Esophagus muscularis mucosa (tissue), 4 donors: ENCODE measurements around the gene SDK2. TPM values are rescaled to one million over a fixed set of nuclear protein-coding genes. Genes with fewer than 3 reads are reported as not detected.

ENCODE experiments used
- DNase-seq: peaks from one replicate; pipeline ENCODE4 v3.0.0-alpha.2; 2017; ENCODE audit errors: extremely low spot score
- H3K27ac ChIP-seq, 4 donors: fragments of 200-600 bp; sonication (generic); replicated peaks in 1 of 4; 1 replicate in 3 of 4; 2 replicates in 1 of 4; pipeline ENCODE4 v1.5.1; 2016 to 2019; ENCODE audit warnings: mild to moderate bottlenecking in 1 of 4
- H3K27me3 ChIP-seq, 4 donors: fragments of 200-600 bp; sonication (generic); one replicate each; pipeline versions ENCODE4 v1.5.1 to v1.6.0; 2016 to 2019
- H3K36me3 ChIP-seq, 4 donors: fragments of 200-600 bp; sonication (generic); one replicate each; pipeline ENCODE4 v1.5.1; 2016 to 2019
- H3K4me1 ChIP-seq, 4 donors: fragments of 200-600 bp; sonication (generic); one replicate each; pipeline ENCODE4 v1.5.1; 2016 to 2019
- H3K4me3 ChIP-seq, 4 donors: fragments of 200-600 bp; sonication (generic); 1 replicate in 2 of 4; 2 replicates in 2 of 4; pipeline ENCODE4 v1.5.1; 2016 to 2019; ENCODE audit warnings: mild to moderate bottlenecking in 4 of 4, moderate library complexity in 1 of 4
- H3K9me3 ChIP-seq, 4 donors: fragments of 200-600 bp; sonication (generic); 1 replicate in 3 of 4; 2 replicates in 1 of 4; pipeline ENCODE4 v1.5.1; 2016 to 2019
- EP300 ChIP-seq: sonication (generic); formaldehyde crosslinking; IDR thresholded peaks from one replicate; pipeline ENCODE4 v1.6.1; 2017; ENCODE audit warnings: antibody characterized with exemption
- POLR2A ChIP-seq: fragments of 450-650 bp; IDR thresholded peaks from one replicate; pipeline ENCODE4 v1.6.1; 2017; ENCODE audit warnings: antibody characterized with exemption, moderate library complexity, mild to moderate bottlenecking, low read depth
- POLR2AphosphoS5 ChIP-seq, 2 donors: sonication (generic); formaldehyde crosslinking; IDR thresholded peaks; one replicate each; pipeline ENCODE4 v1.6.1; 2017; ENCODE audit warnings: antibody characterized with exemption in 2 of 2
- WGBS: methylation state at CpG from one replicate; pipeline ENCODE4 v1.1.5; 2018; 5-methylcytosine and 5-hydroxymethylcytosine counted together
- intact Hi-C: fragments of 100-400 bp; cut with DNase I; formaldehyde crosslinking; loops from one replicate; pipeline ENCODE4 v1.15.1; 2023
- total RNA-seq, 4 donors: library from RNA; depleted of rRNA; stranded (reverse); fragments of >200 nt; gene quantifications; one replicate each; pipeline versions ENCODE4 v1.1.0 to v1.2.1, GENCODE V29; 2016
- TF ChIP-seq, protein P1 (sequence below), 3 experiments: fragments of 200-600 bp in 2 of 3; fragments of 450-650 bp in 1 of 3; sonication (generic) in 2 of 3; IDR thresholded peaks; one replicate each; pipeline ENCODE4 v1.5.1; 2017 to 2019; ENCODE audit warnings: antibody characterized with exemption in 3 of 3, mild to moderate bottlenecking in 2 of 3, moderate library complexity in 1 of 3

Gene SDK2
- total RNA-seq, 4 donors from 2014 or later: 0.42 to 2.0 (median 1.2) TPM

DNA sequence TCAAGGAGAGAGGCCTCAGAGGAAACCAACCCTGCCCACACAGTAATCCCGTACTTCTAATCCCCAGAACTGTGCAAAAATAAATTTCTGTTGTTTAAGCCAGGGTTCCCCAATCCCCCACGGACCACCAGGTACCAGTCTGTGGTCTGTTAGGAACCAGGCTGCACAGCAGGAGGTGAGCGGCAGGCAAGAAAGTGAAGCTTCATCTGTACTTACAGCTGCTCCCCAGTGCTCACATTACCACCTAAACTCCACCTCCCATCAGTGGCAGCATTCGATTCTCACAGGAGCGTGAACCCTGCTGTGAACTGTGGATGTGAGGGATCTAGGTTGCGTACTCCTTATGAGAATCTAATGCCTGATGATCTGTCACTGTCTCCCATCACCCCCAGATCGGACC lies 231.3 kb downstream of the SDK2 start:
- no peaks in the 10 kb centered on the region for H3K9me3 ChIP-seq
- no peak overlapping the region for H3K4me3 ChIP-seq
- 85% methylated on average over 7 of the region's 7 CpGs for WGBS
- no peaks in the 10 kb centered on the region for H3K36me3 ChIP-seq
- no peaks in the 10 kb centered on the region for H3K27me3 ChIP-seq
- no peak for DNase-seq
- H3K27ac ChIP-seq: no peak overlapping the region
- intact Hi-C loops: no loop called here
- TF ChIP-seq POLR2A (no peak), EP300 (no peak), POLR2AphosphoS5 (IDR thresholded peaks at IDR 0.05) (no peak)
- TF ChIP-seq, protein P1, sequence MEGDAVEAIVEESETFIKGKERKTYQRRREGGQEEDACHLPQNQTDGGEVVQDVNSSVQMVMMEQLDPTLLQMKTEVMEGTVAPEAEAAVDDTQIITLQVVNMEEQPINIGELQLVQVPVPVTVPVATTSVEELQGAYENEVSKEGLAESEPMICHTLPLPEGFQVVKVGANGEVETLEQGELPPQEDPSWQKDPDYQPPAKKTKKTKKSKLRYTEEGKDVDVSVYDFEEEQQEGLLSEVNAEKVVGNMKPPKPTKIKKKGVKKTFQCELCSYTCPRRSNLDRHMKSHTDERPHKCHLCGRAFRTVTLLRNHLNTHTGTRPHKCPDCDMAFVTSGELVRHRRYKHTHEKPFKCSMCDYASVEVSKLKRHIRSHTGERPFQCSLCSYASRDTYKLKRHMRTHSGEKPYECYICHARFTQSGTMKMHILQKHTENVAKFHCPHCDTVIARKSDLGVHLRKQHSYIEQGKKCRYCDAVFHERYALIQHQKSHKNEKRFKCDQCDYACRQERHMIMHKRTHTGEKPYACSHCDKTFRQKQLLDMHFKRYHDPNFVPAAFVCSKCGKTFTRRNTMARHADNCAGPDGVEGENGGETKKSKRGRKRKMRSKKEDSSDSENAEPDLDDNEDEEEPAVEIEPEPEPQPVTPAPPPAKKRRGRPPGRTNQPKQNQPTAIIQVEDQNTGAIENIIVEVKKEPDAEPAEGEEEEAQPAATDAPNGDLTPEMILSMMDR (IDR thresholded peaks at IDR 0.05): no peak
- peaks cover 0 to 18% (median 8%) of the 10 kb centered on the region in 4 donors for H3K4me1 ChIP-seq

DNA sequence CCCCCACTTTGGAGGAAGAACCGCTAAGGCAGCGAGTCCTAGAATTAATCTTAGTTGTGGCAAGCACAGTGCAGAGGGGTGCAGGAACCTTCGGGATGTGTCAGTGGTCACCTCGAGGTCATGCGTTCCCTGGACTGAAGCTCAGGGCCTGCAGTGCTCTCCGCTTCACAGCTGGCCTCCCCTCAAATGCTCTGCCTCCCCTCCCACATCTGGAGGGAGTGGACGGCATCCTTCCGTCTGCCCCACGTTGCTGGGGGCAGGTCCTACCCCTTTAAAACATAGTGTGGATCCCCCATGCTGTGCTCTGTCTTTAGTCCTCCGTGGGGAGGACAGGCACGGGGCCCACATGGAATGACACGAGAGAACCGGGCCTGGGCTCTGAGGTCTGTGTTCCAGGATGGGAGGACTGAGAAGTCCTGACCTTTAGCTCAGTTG lies 232.9 kb downstream of the SDK2 start:
- 72% methylated on average over 13 of the region's 13 CpGs for WGBS
- intact Hi-C loops: no loop called here
- H3K27ac ChIP-seq: peak overlapping the region in 2 of 4 donors; percentile 15 to 34

DNA sequence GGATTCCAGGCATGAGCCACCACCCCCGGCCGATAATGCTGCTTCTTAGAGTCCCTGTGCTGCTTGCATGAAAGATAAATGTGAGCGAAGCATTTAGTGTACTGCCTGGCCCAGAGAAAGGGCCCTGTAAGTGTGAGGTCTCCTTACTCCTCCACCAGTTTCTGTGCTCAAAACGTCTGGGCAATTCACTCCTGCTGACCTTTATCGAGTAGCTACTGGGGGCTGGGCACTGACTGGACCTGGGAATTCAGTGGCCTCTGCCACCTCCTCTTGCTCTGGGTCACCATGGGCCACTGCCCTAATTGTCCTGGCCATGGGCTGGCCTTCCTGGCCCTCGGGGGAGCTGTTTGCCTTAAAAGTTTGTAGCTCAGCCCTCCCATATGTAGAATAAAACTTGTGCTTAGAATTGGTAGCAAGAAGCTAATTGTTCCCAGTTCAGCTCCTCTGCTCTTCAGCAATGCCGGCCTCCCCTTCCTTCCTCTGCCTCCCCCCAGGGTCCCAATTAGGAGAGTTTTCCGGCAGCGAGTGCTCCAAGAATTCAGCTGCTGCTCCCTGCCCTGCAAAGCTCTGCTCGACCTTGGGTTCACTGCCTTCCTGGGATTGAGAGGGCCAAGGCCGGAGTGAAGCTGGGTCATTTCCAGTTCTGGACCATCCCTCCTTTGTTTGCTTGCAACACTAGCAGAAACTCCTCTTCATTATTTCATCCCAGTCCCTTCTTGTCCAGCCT lies 233.5 kb downstream of the SDK2 start:
- TF ChIP-seq EP300 (no peak), POLR2AphosphoS5 (IDR thresholded peaks at IDR 0.05) (peak in 1 of 2 donors; percentile 11)
- Histone ChIP-seq H3K27ac (peak overlapping the region in 2 of 4 donors; percentile 25 to 44), H3K4me3 (no peak overlapping the region), H3K27me3 (no peaks in the 10 kb centered on the region), H3K4me1 (peaks cover 0 to 18% (median 8%) of the 10 kb centered on the region in 4 donors), H3K9me3 (no peaks in the 10 kb centered on the region), H3K36me3 (no peaks in the 10 kb centered on the region)
- 59% methylated on average over 11 of the region's 11 CpGs for WGBS
- DNase-seq: no peak
- intact Hi-C loops: no loop called here

More for the DNA sequence above, 232.9 kb downstream of the SDK2 start:
- Histone ChIP-seq H3K9me3 (no peaks in the 10 kb centered on the region), H3K4me1 (peaks cover 0 to 18% (median 8%) of the 10 kb centered on the region in 4 donors), H3K4me3 (no peak overlapping the region), H3K27me3 (no peaks in the 10 kb centered on the region), H3K36me3 (no peaks in the 10 kb centered on the region)
- TF ChIP-seq POLR2A (no peak), POLR2AphosphoS5 (IDR thresholded peaks at IDR 0.05) (no peak), EP300 (no peak)
- TF ChIP-seq, protein P1 (IDR thresholded peaks at IDR 0.05): no peak
- DNase-seq: no peak

DNA sequence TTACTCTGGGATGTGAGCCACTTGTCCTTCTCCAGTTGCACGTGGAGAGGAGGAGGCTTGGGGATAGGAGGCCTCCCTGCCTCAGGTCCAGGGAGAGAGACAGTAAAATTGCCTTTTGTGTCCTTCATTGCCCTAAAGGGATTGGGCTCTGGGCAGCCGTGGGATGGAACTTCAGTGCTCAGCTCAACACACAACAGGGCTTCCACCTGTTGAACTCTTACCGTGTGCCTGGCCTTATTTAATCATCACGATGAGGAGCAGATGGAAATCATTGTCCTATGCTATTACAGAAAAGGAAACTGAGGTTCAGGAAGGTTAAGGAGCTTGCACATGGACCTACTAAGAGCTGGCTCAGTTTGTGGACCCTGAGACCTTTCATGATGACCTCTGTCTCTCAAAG lies 240.0 kb downstream of the SDK2 start:
- 75% methylated on average over 4 of the region's 4 CpGs for WGBS

DNA sequence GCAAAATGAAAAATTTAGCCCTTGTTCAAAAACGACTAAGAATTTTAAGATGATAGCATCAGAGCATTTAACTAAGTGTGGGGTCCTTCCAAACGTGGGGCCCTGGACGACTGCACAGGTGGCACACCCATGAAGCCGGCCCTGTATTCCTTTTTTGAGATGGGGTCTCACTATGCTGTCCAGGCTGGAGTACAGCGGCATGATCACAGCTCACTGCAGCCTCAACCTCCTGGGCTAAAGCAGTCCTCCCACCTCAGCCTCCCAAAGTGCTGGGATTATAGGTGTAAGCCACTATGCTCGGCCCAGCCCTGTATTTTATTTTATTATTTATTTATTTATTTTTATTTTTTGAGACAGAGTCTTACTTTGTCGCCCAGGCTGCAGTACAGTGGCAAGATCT lies 241.8 kb downstream of the SDK2 start:
- intact Hi-C loops: no loop called here
- Histone ChIP-seq H3K4me3 (no peak overlapping the region), H3K4me1 (no peaks in the 10 kb centered on the region), H3K27me3 (no peaks in the 10 kb centered on the region), H3K9me3 (no peaks in the 10 kb centered on the region), H3K36me3 (no peaks in the 10 kb centered on the region), H3K27ac (no peak overlapping the region)
- TF ChIP-seq EP300 (no peak), POLR2A (no peak), POLR2AphosphoS5 (IDR thresholded peaks at IDR 0.05) (no peak)
- TF ChIP-seq, protein P1 (IDR thresholded peaks at IDR 0.05): no peak
- DNase-seq: no peak
- WGBS: 84% methylated on average over 7 of the region's 7 CpGs

More for the DNA sequence above, 240.0 kb downstream of the SDK2 start:
- Histone ChIP-seq H3K4me3 (no peak overlapping the region), H3K27me3 (no peaks in the 10 kb centered on the region), H3K9me3 (no peaks in the 10 kb centered on the region), H3K27ac (no peak overlapping the region), H3K4me1 (no peaks in the 10 kb centered on the region), H3K36me3 (no peaks in the 10 kb centered on the region)
- intact Hi-C loops: no loop called here
- no peak for TF ChIP-seq POLR2AphosphoS5 (IDR thresholded peaks at IDR 0.05)
- TF ChIP-seq, protein P1 (IDR thresholded peaks at IDR 0.05): no peak
- TF ChIP-seq POLR2A: no peak
- TF ChIP-seq EP300: no peak
- no peak for DNase-seq
